ENCODE measurements around the gene STAT5B.
"Not testable (repeated sequence)": the region's sequence is repeated elsewhere in the genome, so short reads cannot be mapped to it uniquely, and the experiment has no call there.

STAT5B gene

DNA sequence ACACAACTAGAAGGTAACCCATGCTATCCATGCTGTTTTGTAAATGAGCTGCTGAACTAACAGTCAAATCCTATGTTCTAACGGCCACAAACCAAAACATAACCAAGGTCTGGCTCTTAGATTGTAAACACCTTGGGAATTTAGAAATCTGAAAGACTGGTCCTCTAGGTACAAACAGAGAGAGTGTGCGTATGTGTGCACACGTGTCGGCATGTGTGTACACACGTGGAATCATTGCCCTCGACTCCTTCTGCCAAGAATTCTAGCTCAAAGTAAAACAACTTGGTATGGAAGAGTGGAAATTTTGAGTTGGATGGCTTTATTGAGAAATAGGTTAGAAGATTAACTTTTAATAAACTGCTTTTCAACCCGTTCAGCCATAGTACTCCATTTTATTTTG lies 63.8 kb downstream of the STAT5B start:
- peaks cover 30% of the 10 kb centered on the region for H3K36me3 ChIP-seq (ENCODE audit: insufficient read depth, low read length)
- H3K4me3 ChIP-seq (ENCODE audit: low read length) = no peak overlapping the region
- H3K9ac ChIP-seq (ENCODE audit: low read depth, low read length) = no peak overlapping the region
- H3K9me3 ChIP-seq (replicated peaks; ENCODE audit: low read length) = no peaks in the 10 kb centered on the region
- H3K4me1 ChIP-seq (ENCODE audit: control insufficient read depth, insufficient read depth, low read length) = peaks cover 9% of the 10 kb centered on the region
- H3K27me3 ChIP-seq (ENCODE audit: control insufficient read depth, insufficient read depth, low read length) = no peaks in the 10 kb centered on the region
- H3K4me2 ChIP-seq (ENCODE audit: low read length) = no peak overlapping the region

DNA sequence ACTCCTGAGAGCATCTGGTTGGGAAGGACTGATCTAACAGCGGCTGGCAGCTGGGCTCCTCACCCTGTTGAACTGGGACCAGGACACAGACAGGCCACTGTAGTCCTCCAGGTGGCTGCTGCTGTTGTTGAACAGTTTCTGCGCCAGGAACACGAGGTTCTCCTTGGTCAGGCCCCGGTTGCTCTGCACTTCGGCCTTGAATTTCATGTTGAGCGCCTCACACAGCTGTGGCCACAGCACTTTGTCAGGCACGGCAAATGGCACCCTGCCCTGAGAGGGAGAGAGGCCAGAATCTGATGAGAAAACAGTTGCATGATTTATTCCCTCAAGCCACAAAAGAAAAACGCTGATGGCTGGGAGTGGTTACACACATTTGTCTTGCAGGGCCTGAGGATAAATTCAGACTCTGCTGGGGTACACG lies 64.3 kb downstream of the STAT5B start:
- H3K9me3 ChIP-seq (replicated peaks; ENCODE audit: low read length); H3K4me2 ChIP-seq (ENCODE audit: low read length); H3K9ac ChIP-seq (ENCODE audit: low read depth, low read length); H3K4me3 ChIP-seq (ENCODE audit: low read length); H3K27me3 ChIP-seq (ENCODE audit: control insufficient read depth, insufficient read depth, low read length); H3K4me1 ChIP-seq (ENCODE audit: control insufficient read depth, insufficient read depth, low read length): not testable (repeated sequence)
- H3K36me3 ChIP-seq (ENCODE audit: insufficient read depth, low read length) = peaks cover 28% of the 10 kb centered on the region

DNA sequence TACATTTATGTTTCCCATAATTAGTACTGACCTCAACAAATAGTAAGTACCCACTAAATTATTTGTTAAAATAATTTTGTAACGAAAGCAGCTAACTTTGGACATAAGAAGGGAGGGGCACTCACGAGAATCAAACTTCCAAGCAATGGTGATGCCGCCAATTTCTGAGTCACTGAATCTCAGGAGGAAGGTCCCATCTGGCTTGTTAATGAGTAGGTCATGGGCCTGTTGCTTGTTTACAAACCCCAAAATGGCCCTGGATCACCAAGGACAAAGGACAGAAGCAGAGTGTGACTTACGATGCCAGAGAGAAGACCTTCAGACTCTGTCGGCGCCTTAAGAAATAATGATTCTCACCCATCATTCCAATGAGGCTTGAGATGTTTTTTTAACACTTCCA lies 66.1 kb downstream of the STAT5B start:
- no peak overlapping the region for H3K9ac ChIP-seq (ENCODE audit: low read depth, low read length)
- H3K9me3 ChIP-seq (replicated peaks; ENCODE audit: low read length) = no peaks in the 10 kb centered on the region
- no peaks in the 10 kb centered on the region for H3K27me3 ChIP-seq (ENCODE audit: control insufficient read depth, insufficient read depth, low read length)
- no peak overlapping the region for H3K4me2 ChIP-seq (ENCODE audit: low read length)
- peaks cover 30% of the 10 kb centered on the region for H3K36me3 ChIP-seq (ENCODE audit: insufficient read depth, low read length)
- H3K4me1 ChIP-seq (ENCODE audit: control insufficient read depth, insufficient read depth, low read length) = peaks cover 9% of the 10 kb centered on the region
- H3K4me3 ChIP-seq (ENCODE audit: low read length) = no peak overlapping the region

DNA sequence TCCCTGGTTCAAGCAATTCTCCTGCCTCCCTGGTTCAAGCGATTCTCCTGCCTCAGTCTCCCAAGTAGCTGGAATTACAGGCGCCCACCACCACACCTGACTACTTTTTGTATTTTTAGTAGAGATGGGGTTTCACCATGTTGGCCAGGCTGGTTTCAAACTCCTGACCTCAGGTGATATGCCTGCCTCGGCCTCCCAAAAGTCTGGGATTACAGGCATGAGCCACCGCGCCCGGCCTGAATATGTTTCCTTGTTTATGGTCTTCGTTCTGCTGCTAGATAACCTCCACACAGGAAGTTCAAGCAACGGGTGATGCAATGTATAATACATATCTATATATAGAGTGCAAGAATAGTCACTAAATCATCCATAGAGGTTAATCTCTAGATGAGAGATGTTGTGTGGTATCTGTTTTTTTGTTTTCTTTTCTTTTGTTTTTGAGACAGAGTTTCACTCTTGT lies 70.0 kb downstream of the STAT5B start:
- H3K4me2 ChIP-seq (ENCODE audit: low read length); H3K4me3 ChIP-seq (ENCODE audit: low read length); H3K4me1 ChIP-seq (ENCODE audit: control insufficient read depth, insufficient read depth, low read length); H3K27me3 ChIP-seq (ENCODE audit: control insufficient read depth, insufficient read depth, low read length); H3K9ac ChIP-seq (ENCODE audit: low read depth, low read length); H3K9me3 ChIP-seq (replicated peaks; ENCODE audit: low read length): not testable (repeated sequence)
- peaks cover 39% of the 10 kb centered on the region for H3K36me3 ChIP-seq (ENCODE audit: insufficient read depth, low read length)

DNA sequence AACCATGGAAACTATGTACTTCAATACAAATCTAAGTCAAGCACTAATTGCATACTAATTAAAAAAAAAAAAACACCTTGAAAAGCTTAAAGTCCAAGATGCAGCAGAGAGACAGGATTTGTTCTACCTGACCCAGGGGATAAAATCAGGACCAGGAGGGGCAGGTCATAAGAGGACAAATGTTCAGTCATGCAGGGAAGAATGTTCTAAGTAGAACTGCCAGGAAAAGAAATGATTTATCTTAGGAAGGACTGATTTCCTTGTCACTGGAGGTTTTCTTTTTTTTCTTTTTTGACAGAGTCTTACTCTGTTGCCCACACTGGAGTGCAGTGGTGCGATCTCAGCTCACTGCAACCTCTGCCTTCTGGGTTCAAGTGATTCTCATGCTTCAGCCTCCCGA lies 72.8 kb downstream of the STAT5B start:
- no peaks in the 10 kb centered on the region for H3K27me3 ChIP-seq (ENCODE audit: control insufficient read depth, insufficient read depth, low read length)
- peaks cover 29% of the 10 kb centered on the region for H3K36me3 ChIP-seq (ENCODE audit: insufficient read depth, low read length)
- peaks cover 7% of the 10 kb centered on the region for H3K4me1 ChIP-seq (ENCODE audit: control insufficient read depth, insufficient read depth, low read length)
- no peaks in the 10 kb centered on the region for H3K9me3 ChIP-seq (replicated peaks; ENCODE audit: low read length)
- H3K4me2 ChIP-seq (ENCODE audit: low read length) = no peak overlapping the region
- H3K4me3 ChIP-seq (ENCODE audit: low read length) = no peak overlapping the region
- H3K9ac ChIP-seq (ENCODE audit: low read depth, low read length) = no peak overlapping the region

DNA sequence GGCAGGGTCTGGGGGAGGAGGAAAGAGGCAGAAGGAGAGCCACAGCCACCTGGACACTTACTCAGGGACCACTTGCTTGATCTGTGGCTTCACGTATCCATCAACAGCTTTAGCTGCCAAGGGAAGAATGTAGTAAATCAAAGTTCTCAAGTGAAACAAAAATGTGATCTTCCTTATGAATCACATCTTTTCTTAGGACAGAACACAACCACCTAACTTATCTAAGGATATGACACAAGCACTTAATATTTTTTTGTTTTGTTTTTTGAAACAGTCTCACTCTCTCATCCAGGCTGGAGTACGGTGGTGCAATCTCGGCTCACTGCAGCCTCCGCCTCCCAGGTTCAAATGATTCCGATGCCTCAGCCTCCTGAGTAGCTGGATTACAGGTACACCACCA lies 73.5 kb downstream of the STAT5B start:
- H3K36me3 ChIP-seq (ENCODE audit: insufficient read depth, low read length) = peaks cover 29% of the 10 kb centered on the region
- no peak overlapping the region for H3K4me3 ChIP-seq (ENCODE audit: low read length)
- peaks cover 7% of the 10 kb centered on the region for H3K4me1 ChIP-seq (ENCODE audit: control insufficient read depth, insufficient read depth, low read length)
- no peak overlapping the region for H3K9ac ChIP-seq (ENCODE audit: low read depth, low read length)
- no peak overlapping the region for H3K4me2 ChIP-seq (ENCODE audit: low read length)
- H3K27me3 ChIP-seq (ENCODE audit: control insufficient read depth, insufficient read depth, low read length) = no peaks in the 10 kb centered on the region
- no peaks in the 10 kb centered on the region for H3K9me3 ChIP-seq (replicated peaks; ENCODE audit: low read length)

DNA sequence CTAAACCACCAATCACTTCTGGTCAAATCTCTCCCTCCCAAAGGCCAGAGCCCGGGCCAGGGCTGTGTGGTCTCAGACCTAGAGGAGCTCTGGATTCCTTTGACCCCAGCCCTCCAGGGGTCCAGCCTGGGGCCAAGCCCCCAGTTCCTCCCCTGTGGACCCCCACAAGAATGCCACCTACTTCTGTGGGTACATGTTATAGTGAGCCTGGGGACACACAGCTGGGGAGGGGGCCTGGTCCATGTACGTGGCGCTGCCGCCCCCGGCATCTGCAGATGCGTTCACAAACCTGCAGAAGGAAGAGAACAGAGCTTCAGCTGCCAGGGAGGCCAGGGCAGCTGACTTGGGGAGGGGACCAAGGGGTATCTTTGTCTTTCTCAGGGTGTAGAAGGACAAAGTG lies 74.0 kb downstream of the STAT5B start:
- Histone ChIP-seq H3K9me3 (replicated peaks; ENCODE audit: low read length) (no peaks in the 10 kb centered on the region), H3K4me2 (ENCODE audit: low read length) (no peak overlapping the region), H3K9ac (ENCODE audit: low read depth, low read length) (no peak overlapping the region), H3K27me3 (ENCODE audit: control insufficient read depth, insufficient read depth, low read length) (no peaks in the 10 kb centered on the region), H3K4me1 (ENCODE audit: control insufficient read depth, insufficient read depth, low read length) (peaks cover 7% of the 10 kb centered on the region), H3K36me3 (ENCODE audit: insufficient read depth, low read length) (peaks cover 24% of the 10 kb centered on the region), H3K4me3 (ENCODE audit: low read length) (no peak overlapping the region)

DNA sequence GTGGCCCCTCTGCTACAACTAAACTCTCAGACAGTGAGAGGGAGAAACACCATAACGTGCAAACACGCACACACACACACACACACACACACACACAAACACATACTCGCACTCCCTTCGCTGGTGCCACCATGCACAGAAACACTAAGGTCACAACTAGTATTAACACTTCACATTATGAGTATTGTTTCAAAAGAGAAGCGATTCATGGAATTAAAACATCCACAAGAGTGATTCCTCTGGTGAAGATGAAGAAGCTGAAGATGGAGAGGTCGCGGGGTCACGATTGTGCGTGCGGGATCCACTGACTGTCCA lies 74.8 kb downstream of the STAT5B start:
- Histone ChIP-seq H3K4me2 (ENCODE audit: low read length) (no peak overlapping the region), H3K27me3 (ENCODE audit: control insufficient read depth, insufficient read depth, low read length) (no peaks in the 10 kb centered on the region), H3K4me3 (ENCODE audit: low read length) (no peak overlapping the region), H3K4me1 (ENCODE audit: control insufficient read depth, insufficient read depth, low read length) (peaks cover 7% of the 10 kb centered on the region), H3K36me3 (ENCODE audit: insufficient read depth, low read length) (peaks cover 24% of the 10 kb centered on the region), H3K9me3 (replicated peaks; ENCODE audit: low read length) (no peaks in the 10 kb centered on the region), H3K9ac (ENCODE audit: low read depth, low read length) (no peak overlapping the region)

DNA sequence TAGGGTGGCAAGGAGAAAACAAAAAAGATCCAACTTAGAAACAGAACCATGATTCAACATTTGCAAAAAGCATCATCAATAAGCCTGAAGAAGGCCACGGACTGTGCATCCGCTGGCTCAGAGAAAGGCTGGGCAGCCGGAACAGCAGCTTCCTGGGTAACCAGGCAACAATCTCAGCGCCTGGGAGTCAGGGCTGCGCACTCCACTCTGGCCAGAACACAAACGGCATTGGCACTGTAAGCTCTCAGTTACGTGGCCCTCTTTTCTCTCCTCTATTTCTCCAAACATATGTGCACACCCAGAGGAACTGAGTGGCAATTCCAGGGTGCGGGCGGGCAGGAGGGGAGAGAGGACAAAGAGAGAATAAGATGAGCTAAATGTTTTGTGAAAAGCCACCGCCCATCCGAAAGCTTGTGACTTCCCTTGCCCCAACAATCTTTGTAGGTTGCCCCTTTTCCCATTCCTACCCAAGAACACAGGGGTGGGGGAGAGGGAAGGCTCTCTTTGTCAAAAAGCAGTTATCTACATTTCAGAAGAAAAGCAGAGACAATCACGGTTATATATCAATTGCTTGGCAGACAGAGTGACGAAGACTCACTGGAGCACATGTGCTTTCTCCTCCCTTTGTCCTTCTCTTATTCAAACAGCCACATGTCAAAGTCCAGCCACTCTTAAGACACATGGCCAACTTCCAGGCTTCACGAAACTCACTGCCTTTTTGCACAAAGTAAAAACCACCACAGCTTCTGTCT lies 75.3 kb downstream of the STAT5B start:
- Histone ChIP-seq H3K27me3 (ENCODE audit: control insufficient read depth, insufficient read depth, low read length) (no peaks in the 10 kb centered on the region), H3K36me3 (ENCODE audit: insufficient read depth, low read length) (peaks cover 24% of the 10 kb centered on the region), H3K4me3 (ENCODE audit: low read length) (no peak overlapping the region), H3K9me3 (replicated peaks; ENCODE audit: low read length) (no peaks in the 10 kb centered on the region), H3K4me1 (ENCODE audit: control insufficient read depth, insufficient read depth, low read length) (peaks cover 7% of the 10 kb centered on the region), H3K9ac (ENCODE audit: low read depth, low read length) (no peak overlapping the region), H3K4me2 (ENCODE audit: low read length) (no peak overlapping the region)

DNA sequence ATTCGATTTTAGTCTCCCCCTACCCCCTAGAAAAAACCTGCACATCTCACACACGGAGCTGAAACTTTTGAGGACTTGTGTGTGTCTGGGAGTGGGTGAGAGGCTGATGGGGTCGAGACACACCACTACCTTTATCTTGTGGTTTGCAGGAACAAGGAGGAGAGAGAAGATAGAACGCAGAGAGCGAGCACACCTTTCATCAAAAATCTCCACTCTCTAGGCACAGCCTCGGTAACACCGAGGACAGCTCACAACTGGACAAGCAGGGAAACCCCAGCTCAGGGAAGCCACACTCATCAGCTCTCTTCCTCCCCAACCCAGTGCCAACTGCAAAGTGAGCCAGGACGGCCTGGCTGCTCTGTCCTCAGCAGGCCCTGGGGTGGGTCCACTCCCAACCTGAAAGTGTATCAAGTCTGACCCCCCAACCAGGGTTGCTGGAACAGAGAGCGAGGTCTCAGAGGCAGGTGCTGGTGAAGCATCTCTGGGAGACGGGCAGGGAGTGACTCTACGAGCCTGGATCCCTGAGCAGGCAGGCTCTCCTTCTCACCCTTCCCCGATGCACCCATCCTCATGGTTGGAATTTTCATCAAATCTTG lies 76.7 kb downstream of the STAT5B start:
- Histone ChIP-seq H3K27me3 (ENCODE audit: control insufficient read depth, insufficient read depth, low read length) (no peaks in the 10 kb centered on the region), H3K9me3 (replicated peaks; ENCODE audit: low read length) (no peaks in the 10 kb centered on the region), H3K4me3 (ENCODE audit: low read length) (no peak overlapping the region), H3K9ac (ENCODE audit: low read depth, low read length) (no peak overlapping the region), H3K36me3 (ENCODE audit: insufficient read depth, low read length) (peaks cover 20% of the 10 kb centered on the region), H3K4me2 (ENCODE audit: low read length) (no peak overlapping the region), H3K4me1 (ENCODE audit: control insufficient read depth, insufficient read depth, low read length) (peaks cover 8% of the 10 kb centered on the region)

DNA sequence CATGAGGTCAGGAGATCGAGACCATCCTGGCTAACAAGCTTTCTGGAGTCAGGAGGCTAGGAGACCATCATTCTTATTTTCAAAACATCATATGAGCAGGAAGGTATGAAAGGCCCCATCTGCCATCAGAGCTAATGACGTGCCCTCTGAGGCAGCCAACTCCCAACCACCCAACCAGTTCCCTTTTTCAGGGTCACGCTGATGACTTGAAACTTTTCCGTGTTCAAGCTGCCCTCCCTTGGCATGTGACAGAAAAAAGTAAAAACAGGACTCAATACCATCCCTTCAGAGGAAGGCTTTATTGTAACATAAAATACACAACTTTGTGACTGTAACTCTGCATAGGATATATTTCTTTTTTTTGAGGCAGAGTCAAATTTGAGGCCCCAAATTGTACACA lies 77.3 kb downstream of the STAT5B start:
- no peak overlapping the region for H3K4me2 ChIP-seq (ENCODE audit: low read length)
- no peaks in the 10 kb centered on the region for H3K9me3 ChIP-seq (replicated peaks; ENCODE audit: low read length)
- peaks cover 12% of the 10 kb centered on the region for H3K4me1 ChIP-seq (ENCODE audit: control insufficient read depth, insufficient read depth, low read length)
- peaks cover 16% of the 10 kb centered on the region for H3K36me3 ChIP-seq (ENCODE audit: insufficient read depth, low read length)
- H3K9ac ChIP-seq (ENCODE audit: low read depth, low read length) = no peak overlapping the region
- no peaks in the 10 kb centered on the region for H3K27me3 ChIP-seq (ENCODE audit: control insufficient read depth, insufficient read depth, low read length)
- no peak overlapping the region for H3K4me3 ChIP-seq (ENCODE audit: low read length)

DNA sequence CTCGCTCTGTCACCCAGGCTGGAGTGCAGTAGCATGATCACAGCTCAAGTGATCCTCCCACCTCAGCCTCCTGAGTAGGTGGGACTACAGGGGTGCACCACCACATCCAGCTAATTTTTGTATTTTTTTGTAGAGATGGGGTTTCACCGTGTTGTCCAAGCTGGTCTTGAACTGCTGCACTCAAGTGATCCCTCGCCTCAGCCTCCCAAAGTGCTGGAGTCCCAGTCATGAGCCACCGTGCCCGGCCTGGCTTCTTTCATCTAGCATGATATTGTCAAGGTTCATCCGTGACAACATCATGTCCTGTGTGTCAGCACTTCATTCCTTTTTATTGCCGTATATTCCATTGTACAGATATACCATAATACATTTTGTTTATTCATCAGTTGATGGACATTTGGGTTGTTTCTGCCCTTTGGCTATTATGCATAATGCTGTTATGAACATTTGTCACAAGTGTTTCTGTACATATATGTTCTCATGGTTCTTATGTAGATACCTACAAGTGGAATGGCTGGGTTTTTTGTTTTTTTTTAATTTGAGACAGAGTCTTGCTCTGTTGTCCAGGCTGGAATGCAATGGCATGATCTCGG lies 78.5 kb downstream of the STAT5B start:
- Histone ChIP-seq H3K9me3 (replicated peaks; ENCODE audit: low read length) (no peaks in the 10 kb centered on the region), H3K36me3 (ENCODE audit: insufficient read depth, low read length) (peaks cover 15% of the 10 kb centered on the region), H3K4me2 (ENCODE audit: low read length) (no peak overlapping the region), H3K4me1 (ENCODE audit: control insufficient read depth, insufficient read depth, low read length) (peaks cover 18% of the 10 kb centered on the region), H3K27me3 (ENCODE audit: control insufficient read depth, insufficient read depth, low read length) (no peaks in the 10 kb centered on the region), H3K4me3 (ENCODE audit: low read length) (no peak overlapping the region), H3K9ac (ENCODE audit: low read depth, low read length) (no peak overlapping the region)

Measured in skeletal muscle satellite cell (primary cell).